Measurements from ENCODE around the gene DLG2. TPM values are rescaled to one million over a fixed set of nuclear protein-coding genes. Genes with fewer than 3 reads are reported as not detected.

Gene DLG2
- total RNA-seq, 1 donor from 2014 or later, result 0.26 TPM

GRCh38 chr11:84722583-84723108 is 904.5 kb downstream of the DLG2 start:
- H3K27me3 ChIP-seq (ENCODE audit: control insufficient read depth, insufficient read depth, low read length), result peaks cover 3% of the 10 kb centered on the region

GRCh38 chr11:84721561-84721961 is 905.6 kb downstream of the DLG2 start:
- H3K36me3 ChIP-seq (ENCODE audit: control insufficient read depth, insufficient read depth, low read length), result no peaks in the 10 kb centered on the region
- no peak for FAIRE-seq
- peaks cover 3% of the 10 kb centered on the region for H3K27me3 ChIP-seq (ENCODE audit: control insufficient read depth, insufficient read depth, low read length)
- no peak for TF ChIP-seq CTCF (IDR thresholded peaks at IDR 0.05; ENCODE audit: insufficient read depth, low read length, severe bottlenecking)
- H3K4me3 ChIP-seq (ENCODE audit: low read depth, low read length), result no peak overlapping the region
- DNase-seq (ENCODE audit: low read depth), result no peak

More at GRCh38 chr11:84722583-84723108, 904.5 kb downstream of the DLG2 start:
- FAIRE-seq (no peak), DNase-seq (ENCODE audit: low read depth) (no peak)
- H3K4me3 ChIP-seq (ENCODE audit: low read depth, low read length), result no peak overlapping the region
- no peak for TF ChIP-seq CTCF (IDR thresholded peaks at IDR 0.05; ENCODE audit: insufficient read depth, low read length, severe bottlenecking)
- no peaks in the 10 kb centered on the region for H3K36me3 ChIP-seq (ENCODE audit: control insufficient read depth, insufficient read depth, low read length)

GRCh38 chr11:84720706-84721402 is 906.3 kb downstream of the DLG2 start:
- TF ChIP-seq CTCF (IDR thresholded peaks at IDR 0.05; ENCODE audit: insufficient read depth, low read length, severe bottlenecking), result no peak
- Histone ChIP-seq H3K4me3 (ENCODE audit: low read depth, low read length) (no peak overlapping the region), H3K36me3 (ENCODE audit: control insufficient read depth, insufficient read depth, low read length) (no peaks in the 10 kb centered on the region), H3K27me3 (ENCODE audit: control insufficient read depth, insufficient read depth, low read length) (peaks cover 3% of the 10 kb centered on the region)
- DNase-seq (ENCODE audit: low read depth), result no peak
- FAIRE-seq, result no peak

GRCh38 chr11:84719935-84720577 is 907.1 kb downstream of the DLG2 start:
- Histone ChIP-seq H3K4me3 (ENCODE audit: low read depth, low read length) (no peak overlapping the region), H3K36me3 (ENCODE audit: control insufficient read depth, insufficient read depth, low read length) (no peaks in the 10 kb centered on the region), H3K27me3 (ENCODE audit: control insufficient read depth, insufficient read depth, low read length) (peaks cover 3% of the 10 kb centered on the region)
- TF ChIP-seq CTCF (IDR thresholded peaks at IDR 0.05; ENCODE audit: insufficient read depth, low read length, severe bottlenecking), result no peak
- FAIRE-seq, result no peak
- DNase-seq (ENCODE audit: low read depth), result no peak

GRCh38 chr11:84714316-84714780 is 912.8 kb downstream of the DLG2 start:
- H3K4me3 ChIP-seq (ENCODE audit: low read depth, low read length), result no peak overlapping the region
- no peaks in the 10 kb centered on the region for H3K27me3 ChIP-seq (ENCODE audit: control insufficient read depth, insufficient read depth, low read length)
- peak; percentile 46 for DNase-seq (ENCODE audit: low read depth)
- H3K36me3 ChIP-seq (ENCODE audit: control insufficient read depth, insufficient read depth, low read length), result no peaks in the 10 kb centered on the region
- FAIRE-seq, result no peak
- peak; percentile 89 for TF ChIP-seq CTCF (IDR thresholded peaks at IDR 0.05; ENCODE audit: insufficient read depth, low read length, severe bottlenecking)

Measured in bronchial epithelial cell (primary cell).